ENCODE results near the gene PTPA. TPM values are rescaled to one million over a fixed set of nuclear protein-coding genes. Genes with fewer than 3 reads are reported as not detected.
A peak's percentile ranks its signal among the peaks of the same experiment; 100 is the strongest.

Gene PTPA
- total RNA-seq, 2 donors from 2014 or later, result 81.3 to 89.9 TPM

DNA sequence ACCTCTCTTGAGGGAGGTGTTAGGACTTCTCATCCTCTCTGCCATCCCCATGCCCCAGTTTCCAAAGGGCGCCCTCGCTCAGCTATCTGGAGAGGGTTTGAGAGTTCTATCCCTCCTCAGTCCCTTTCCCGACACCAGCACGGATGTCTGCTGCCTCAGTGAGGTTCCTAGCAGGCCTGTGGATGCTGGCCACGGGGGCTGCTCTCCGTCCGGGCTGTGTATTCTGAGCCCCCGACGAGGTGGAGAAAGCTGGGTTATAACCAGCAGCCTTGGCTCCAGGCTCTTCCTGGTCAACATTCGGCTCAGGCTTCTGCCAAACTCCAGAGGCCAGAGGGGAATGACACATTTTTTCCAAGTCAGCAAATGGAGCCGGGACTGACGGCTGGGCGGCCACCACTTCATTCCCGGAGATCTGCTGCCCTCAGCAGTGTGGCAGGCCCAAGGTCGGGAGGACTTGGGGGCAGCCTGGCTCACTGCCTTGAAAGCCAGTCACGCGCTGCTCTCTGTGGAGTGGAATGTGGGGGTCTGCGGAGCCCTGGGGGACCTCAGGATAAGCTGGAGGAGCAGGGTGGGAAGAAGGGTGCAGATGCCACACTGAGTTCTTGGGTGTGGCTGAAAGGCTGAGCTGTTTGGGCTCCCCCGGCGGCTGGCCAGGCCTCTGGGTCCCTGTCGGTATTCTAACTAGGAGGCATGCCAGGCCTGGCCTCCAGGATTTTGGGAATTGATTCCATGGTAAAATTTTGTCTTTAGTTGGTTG is 27.4 kb downstream of the PTPA start:
- H3K9me3 ChIP-seq, result no peaks in the 10 kb centered on the region
- TF ChIP-seq, protein P1, sequence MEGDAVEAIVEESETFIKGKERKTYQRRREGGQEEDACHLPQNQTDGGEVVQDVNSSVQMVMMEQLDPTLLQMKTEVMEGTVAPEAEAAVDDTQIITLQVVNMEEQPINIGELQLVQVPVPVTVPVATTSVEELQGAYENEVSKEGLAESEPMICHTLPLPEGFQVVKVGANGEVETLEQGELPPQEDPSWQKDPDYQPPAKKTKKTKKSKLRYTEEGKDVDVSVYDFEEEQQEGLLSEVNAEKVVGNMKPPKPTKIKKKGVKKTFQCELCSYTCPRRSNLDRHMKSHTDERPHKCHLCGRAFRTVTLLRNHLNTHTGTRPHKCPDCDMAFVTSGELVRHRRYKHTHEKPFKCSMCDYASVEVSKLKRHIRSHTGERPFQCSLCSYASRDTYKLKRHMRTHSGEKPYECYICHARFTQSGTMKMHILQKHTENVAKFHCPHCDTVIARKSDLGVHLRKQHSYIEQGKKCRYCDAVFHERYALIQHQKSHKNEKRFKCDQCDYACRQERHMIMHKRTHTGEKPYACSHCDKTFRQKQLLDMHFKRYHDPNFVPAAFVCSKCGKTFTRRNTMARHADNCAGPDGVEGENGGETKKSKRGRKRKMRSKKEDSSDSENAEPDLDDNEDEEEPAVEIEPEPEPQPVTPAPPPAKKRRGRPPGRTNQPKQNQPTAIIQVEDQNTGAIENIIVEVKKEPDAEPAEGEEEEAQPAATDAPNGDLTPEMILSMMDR (IDR thresholded peaks at IDR 0.05), result no peak
- peaks cover 0 to 61% of the 10 kb centered on the region in 2 donors for H3K4me1 ChIP-seq
- H3K4me3 ChIP-seq, result peak overlapping the region in 1 of 2 donors; percentile 51
- H3K27ac ChIP-seq, result peak overlapping the region; percentile 99 to 100
- peak; percentile 92 for DNase-seq (ENCODE audit: low spot score)
- no peaks in the 10 kb centered on the region for H3K27me3 ChIP-seq
- H3K36me3 ChIP-seq, result peaks cover 8% of the 10 kb centered on the region

DNA sequence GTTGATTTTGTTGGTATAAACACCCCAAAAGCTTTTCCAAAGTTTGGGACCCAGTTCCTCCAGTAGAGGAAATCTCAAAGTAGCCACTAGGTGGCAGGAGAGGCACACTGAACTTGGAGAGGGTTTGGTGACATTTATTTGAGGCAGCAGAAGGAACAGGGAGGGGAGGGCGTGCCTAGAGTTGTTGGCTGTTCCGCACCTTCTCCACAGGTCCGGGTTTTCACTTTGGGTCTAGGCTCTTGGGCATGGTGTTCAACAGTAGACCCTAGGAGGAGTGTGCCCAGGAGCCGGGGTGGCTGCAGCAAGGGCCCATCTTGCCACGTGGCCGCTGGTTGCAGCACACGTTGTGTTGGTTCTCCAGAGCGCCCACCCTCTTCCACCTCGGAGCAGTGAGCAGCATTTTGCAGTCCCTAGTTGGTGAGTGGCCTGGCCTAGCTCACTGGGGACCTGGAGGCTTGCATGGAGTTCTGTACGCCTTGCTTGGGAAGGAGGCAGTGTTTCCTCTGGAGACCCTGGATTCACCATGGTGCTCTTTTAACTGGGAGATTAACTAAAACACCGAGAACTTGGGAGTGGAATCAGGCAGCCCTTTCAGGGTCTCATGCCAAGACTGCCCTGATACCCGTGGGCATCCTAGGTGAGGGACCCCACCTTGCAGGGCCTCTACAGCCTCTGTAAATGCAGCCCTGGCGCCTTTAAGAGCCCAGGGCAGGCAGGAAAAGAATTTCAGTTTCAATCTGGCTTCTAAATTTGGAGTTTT is 28.2 kb downstream of the PTPA start:
- peak; percentile 90 for DNase-seq (ENCODE audit: low spot score)
- TF ChIP-seq, protein P1 (IDR thresholded peaks at IDR 0.05), result peak; percentile 67 to 94
- peaks cover 5% of the 10 kb centered on the region for H3K36me3 ChIP-seq
- H3K4me1 ChIP-seq, result peaks cover 0 to 68% of the 10 kb centered on the region in 2 donors
- peak overlapping the region; percentile 99 to 100 for H3K27ac ChIP-seq
- no peaks in the 10 kb centered on the region for H3K27me3 ChIP-seq
- peak overlapping the region; percentile 17 to 51 for H3K4me3 ChIP-seq
- H3K9me3 ChIP-seq, result no peaks in the 10 kb centered on the region

DNA sequence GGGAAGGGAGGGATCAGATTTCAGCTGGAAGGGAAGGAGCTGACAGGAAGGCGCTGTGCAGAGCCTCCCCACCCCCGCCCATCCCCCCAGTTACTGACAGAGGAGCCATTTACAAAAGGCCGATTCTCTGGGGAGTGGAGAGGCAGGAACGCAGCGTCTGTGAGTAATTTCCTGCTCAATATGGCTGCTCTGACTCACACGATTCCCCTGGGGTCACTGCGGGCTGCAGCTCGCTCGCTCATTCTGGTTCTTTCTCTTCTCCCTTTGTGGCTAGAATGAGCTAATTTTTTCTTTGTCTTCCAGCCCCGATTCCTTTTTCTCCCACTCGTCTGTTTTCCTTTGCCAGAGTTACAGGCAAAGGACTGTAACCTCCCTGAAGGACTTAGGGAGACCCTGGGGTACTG is 28.8 kb downstream of the PTPA start:
- Histone ChIP-seq H3K27ac (peak overlapping the region; percentile 99 to 100), H3K27me3 (no peaks in the 10 kb centered on the region), H3K4me3 (peak overlapping the region; percentile 46 to 51), H3K9me3 (no peaks in the 10 kb centered on the region), H3K36me3 (peaks cover 5% of the 10 kb centered on the region), H3K4me1 (peaks cover 0 to 74% of the 10 kb centered on the region in 2 donors)
- peak; percentile 98 for DNase-seq (ENCODE audit: low spot score)
- TF ChIP-seq, protein P1 (IDR thresholded peaks at IDR 0.05), result no peak

DNA sequence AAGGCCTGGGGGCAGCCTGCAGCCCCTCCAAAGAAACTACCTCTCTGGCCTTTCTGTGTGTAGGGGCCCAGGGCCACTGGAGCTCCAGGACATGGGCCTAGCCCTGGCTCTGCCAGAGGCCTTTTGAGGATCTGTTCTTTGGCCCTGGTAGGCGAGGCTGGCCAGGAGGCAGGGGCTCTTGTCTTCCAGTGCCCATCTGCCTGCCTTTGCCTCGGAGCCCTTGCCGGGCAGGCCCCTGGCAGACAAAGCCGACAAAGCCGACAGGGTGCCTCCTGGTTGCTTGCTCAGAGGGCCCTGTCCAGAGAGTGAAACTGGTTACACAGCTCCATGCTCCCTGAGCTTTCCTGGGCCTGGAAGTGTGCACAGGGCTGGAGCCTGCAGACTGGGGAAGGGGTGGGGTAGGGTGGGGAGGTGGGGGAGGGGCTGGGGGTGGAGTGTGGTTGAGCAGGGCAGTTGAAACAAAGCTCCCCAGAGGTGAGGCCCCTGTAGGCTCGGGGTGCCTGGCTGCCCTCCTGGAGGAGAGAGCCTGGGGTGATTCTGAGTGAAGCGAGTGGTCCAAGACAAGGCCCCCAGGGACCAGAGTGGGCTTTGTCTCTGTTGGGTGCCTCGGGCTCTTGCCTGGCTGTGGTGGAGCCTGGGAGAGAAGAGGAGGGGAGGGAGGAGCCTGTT is 29.3 kb downstream of the PTPA start:
- Histone ChIP-seq H3K36me3 (peaks cover 5% of the 10 kb centered on the region), H3K4me1 (peaks cover 0 to 80% of the 10 kb centered on the region in 2 donors)
- TF ChIP-seq, protein P1 (IDR thresholded peaks at IDR 0.05), result no peak

DNA sequence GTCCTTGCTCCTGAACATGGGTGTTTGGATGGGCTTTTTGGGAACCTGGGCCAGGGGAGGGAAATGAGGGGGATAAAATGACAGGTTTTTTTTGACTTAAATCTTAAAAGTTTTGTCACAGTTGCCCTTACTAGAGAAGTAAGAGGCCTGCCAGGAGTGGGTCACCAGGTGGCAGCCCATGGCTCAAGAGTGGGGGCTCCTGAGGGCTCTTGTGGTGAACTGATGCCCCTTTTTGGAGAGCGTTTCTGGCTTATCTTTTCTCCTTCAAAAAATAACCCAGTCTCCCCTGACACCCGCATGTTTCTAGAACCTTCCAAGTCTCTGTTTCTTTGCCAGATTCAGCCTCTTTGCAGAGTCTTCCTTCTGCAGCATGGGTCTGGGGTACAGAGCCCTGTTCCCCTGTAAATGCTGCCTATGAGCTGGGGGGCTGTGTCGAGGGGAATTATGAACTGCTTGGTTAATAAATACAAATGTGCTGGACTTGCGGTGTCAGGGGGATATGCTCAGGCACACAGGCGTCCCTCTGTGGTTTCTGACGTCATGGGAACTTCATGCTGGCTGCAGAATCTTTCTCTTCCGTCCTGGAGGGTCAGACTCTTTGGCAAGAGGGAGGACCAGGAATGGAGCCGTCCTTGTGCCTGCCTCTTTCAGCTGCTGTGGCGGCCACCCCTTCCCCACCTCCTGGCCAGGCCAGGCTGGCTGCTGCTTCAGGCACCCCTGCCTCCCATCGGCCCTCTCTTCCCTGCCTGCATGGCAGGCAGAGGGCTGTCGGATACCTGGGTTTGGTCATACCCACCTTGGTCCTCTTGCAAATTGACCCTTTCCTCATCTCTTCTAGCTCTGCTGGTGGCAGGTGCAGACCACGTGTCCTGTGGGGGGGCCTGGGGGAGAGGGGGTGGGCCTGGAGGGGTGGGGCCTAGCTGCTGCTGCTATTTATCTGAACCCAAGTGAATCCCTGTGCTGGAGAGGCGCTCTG is 30.1 kb downstream of the PTPA start:
- H3K27ac ChIP-seq, result peak overlapping the region; percentile 99 to 100
- no peaks in the 10 kb centered on the region for H3K27me3 ChIP-seq
- no peaks in the 10 kb centered on the region for H3K9me3 ChIP-seq
- peaks cover 0 to 88% of the 10 kb centered on the region in 2 donors for H3K4me1 ChIP-seq
- DNase-seq (ENCODE audit: low spot score), result peak; percentile 90
- H3K36me3 ChIP-seq, result peaks cover 5% of the 10 kb centered on the region
- H3K4me3 ChIP-seq, result peak overlapping the region; percentile 46 to 51
- TF ChIP-seq, protein P1 (IDR thresholded peaks at IDR 0.05), result no peak

More for the DNA sequence above, 29.3 kb downstream of the PTPA start:
- Histone ChIP-seq H3K27ac (peak overlapping the region; percentile 99 to 100), H3K9me3 (no peaks in the 10 kb centered on the region), H3K27me3 (no peaks in the 10 kb centered on the region), H3K4me3 (peak overlapping the region; percentile 46 to 51)
- peak; percentile 68 for DNase-seq (ENCODE audit: low spot score)

All from right atrium auricular region (tissue), 2 donors.